Astrocyte of the spinal cord (primary cell): Measurements from ENCODE around the gene RRAD.
"Not testable (repeated sequence)": the region's sequence is repeated elsewhere in the genome, so short reads cannot be mapped to it uniquely, and the experiment has no call there.

Experiments
- DNase-seq: peaks from one replicate; pipeline ENCODE4 v3.0.0; 2011; ENCODE audit warnings: low read depth, low spot score
- H3K4me3 ChIP-seq: 2 replicates; pipeline ENCODE4 v1.5.1; 2011; ENCODE audit warnings: low read depth, mild to moderate bottlenecking, low read length, moderate library complexity
- in situ Hi-C: cut with HindIII; loops from 2 replicates; pipeline ENCODE4 v1.10.0; 2017; ENCODE audit warnings: low sequenced_read_pairs
- TF ChIP-seq, protein P1 (sequence below): IDR thresholded peaks from 2 replicates; pipeline ENCODE4 v1.5.1; 2012; ENCODE audit warnings: low read depth, mild to moderate bottlenecking, low read length, inconsistent platforms

RRAD gene

DNA sequence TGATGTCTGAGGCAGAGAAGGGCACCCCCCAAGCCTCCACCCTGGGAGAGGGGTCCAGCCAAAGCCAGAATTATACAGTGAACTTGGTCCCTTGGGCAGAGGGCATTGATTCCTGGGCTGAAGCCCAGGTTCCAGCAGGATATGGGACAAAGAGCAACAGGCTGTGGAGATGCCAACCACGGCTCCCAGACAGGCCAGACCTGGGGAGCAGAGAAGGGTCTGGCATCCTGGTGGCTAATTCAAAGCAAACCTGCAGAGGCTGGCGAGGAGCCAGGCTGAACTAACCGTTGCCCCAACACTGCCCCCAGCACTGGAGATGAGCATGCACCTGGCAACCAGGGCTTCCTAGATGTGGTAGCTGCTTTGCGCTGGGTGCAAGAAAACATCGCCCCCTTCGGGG lies 38.7 kb upstream of the RRAD start:
- in situ Hi-C loops, result no loop called here
- no peak for DNase-seq
- no peak overlapping the region for H3K4me3 ChIP-seq
- TF ChIP-seq, protein P1, sequence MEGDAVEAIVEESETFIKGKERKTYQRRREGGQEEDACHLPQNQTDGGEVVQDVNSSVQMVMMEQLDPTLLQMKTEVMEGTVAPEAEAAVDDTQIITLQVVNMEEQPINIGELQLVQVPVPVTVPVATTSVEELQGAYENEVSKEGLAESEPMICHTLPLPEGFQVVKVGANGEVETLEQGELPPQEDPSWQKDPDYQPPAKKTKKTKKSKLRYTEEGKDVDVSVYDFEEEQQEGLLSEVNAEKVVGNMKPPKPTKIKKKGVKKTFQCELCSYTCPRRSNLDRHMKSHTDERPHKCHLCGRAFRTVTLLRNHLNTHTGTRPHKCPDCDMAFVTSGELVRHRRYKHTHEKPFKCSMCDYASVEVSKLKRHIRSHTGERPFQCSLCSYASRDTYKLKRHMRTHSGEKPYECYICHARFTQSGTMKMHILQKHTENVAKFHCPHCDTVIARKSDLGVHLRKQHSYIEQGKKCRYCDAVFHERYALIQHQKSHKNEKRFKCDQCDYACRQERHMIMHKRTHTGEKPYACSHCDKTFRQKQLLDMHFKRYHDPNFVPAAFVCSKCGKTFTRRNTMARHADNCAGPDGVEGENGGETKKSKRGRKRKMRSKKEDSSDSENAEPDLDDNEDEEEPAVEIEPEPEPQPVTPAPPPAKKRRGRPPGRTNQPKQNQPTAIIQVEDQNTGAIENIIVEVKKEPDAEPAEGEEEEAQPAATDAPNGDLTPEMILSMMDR, result no peak

DNA sequence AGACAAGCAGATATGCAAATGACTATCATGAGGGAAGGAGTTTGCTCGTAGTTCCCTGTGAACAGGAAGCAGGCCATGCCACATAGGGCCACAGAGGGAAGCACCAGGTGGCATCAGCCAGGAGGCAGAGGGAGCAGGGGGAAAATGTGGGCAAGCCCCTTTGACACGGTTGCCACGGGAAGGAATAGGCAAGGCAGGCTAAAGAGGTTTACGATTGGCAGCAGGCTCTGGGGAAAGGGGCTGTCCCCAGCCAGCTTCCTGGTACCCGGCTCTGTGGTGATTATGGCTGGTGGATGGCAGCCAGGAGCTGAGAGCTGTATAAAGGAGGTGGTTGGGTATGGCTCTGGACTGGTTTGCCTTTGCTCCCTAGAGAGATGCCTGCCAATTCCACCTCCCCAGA lies 36.6 kb upstream of the RRAD start:
- in situ Hi-C loops, result no loop called here
- no peak for DNase-seq
- no peak overlapping the region for H3K4me3 ChIP-seq
- TF ChIP-seq, protein P1, result no peak

DNA sequence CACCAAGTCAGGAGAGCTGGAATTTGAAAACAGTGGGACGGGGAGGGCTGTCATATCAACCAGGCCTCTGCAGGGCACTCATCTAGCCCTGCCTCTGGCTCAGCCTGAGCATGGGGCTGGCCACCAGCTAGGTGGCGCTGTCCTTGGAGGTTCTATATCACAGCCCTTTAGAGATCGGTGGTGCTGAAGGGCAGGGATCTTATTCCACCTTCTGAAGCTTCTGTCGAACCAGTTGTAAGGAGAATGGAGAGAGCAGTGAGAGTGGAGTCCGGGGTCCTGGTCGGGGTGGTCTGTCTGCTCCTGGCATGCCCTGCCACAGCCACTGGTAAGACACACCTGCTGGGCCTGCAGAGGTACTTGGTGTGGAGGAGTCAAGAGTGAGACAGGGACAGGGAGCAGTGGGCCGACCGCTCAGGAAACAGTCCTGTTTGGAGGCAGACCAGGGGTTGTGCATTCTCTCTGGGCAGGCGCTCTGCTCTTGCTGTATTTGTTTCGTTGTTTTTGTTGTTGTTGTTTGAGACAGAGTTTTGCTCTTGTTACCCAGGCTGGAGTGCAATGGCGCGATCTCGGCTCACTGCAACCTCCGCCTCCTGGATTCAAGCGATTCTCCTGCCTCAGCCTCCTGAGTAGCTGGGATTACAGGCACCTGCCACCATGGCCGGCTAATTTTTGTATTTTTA lies 35.9 kb upstream of the RRAD start, which contains the start of gene CES3:
Gene CES3 (plus strand): TSS at position 202 of the 680 bp plus-strand sequence. CDS start 42 bp downstream, at position 244.
- no peak within 1 kb of the TSS for H3K4me3 ChIP-seq
- TF ChIP-seq, protein P1, result peak; percentile 89
- in situ Hi-C loops, result no loop called here
- peak; percentile 65 for DNase-seq

DNA sequence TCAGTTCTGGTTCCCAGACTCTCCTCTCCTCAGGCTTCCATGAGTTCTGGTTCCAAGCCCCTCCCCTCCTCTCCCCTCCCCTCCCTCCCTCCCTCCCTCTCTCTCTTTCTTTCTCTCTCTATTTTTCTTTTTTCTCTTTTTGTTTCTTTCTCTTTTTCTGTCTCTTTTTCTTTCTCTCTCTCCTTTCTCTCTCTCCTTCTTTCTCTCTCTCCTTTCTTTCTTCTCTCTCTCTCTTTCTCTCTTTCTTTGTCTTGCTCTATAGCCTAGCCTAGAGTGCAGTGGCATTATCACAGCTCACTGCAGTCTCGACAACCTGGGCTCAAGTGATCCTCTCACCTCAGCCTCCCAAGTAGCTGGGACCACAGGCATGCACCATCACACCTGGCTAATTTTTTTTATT lies 34.9 kb upstream of the RRAD start:
- H3K4me3 ChIP-seq, result no peak overlapping the region
- no peak for DNase-seq
- in situ Hi-C loops, result no loop called here
- TF ChIP-seq, protein P1, result no peak

DNA sequence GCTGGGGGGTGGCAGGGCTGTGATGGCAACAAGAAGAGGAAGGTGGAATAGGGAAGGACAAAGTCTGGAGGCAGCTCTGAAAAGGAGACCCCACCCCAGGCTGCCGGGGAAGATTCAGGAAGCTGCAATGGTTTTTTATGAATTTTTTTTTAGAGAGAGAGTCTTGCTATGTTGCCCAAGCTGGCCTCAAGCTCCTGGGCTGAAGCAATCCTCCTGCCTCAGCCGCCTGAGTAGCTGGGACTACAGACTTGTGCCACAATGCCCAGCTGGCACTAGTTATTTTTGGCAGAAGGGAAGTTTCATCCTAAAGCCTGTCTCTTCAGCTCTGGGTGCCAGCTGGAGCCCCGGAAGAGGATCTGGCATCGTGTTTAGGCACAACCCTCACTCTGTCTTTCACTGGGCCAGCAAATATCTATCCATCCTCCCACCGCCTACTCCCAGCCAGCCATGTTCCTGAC lies 34.4 kb upstream of the RRAD start:
- TF ChIP-seq, protein P1, result no peak
- H3K4me3 ChIP-seq, result no peak overlapping the region
- in situ Hi-C loops, result no loop called here
- DNase-seq, result no peak

DNA sequence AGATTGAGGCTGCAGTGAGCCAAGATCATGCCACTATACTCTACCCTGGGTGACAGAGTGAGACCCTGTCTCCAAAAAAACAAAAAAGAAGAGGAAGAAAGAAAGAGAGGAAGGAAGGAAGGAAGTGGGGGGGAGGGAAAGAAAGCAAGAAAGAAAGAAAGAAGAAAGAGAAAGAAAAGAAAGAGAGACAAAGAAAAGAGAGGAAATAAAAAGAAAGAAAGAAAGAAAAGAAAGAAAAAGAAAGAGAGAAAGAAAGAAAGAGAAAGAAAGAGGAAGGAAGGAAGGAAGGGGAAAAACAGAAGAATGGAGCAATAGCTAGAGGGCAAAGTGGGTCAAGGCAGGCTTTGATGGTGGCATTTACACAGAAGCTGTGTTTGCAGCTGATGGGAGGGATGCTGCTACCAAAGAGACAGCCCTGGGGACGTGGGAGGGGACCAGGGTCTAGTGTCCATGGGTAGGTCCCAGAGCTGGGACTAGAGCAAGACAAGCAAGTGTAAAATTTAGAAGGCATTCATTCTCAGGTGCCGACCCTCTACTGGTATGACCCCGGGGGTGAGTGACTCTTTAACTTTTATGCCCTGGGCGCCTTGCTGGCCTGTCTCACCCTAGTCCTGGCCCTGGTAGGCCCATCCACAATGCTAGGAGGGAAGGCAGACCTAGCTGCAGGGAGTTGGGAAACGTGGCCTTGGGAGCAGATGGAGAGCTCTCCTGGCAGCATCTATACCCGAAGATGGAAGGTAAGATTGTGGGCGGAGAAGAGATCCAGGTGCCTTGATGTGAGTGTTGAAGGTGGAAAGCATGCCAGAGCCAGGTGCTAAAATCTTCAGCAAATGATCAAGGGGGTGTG lies 33.7 kb upstream of the RRAD start:
- TF ChIP-seq, protein P1, result no peak
- in situ Hi-C loops, result no loop called here
- no peak for DNase-seq
- H3K4me3 ChIP-seq, result no peak overlapping the region

DNA sequence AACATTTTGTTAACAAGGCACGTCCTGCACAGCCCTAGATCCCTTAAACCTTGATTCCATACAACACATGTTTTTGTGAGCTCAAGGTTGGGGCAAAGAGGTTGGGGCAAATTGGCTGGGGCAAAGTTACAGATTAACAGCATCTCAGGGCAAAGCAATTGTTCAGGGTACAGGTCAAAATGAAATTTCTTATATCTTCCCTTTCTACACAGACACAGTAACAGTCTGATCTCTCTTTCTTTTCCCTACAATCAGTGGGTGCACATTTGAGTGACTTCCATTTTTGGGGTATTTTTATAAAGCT lies 30.8 kb upstream of the RRAD start:
- H3K4me3 ChIP-seq, DNase-seq, in situ Hi-C loops: not testable (repeated sequence)

DNA sequence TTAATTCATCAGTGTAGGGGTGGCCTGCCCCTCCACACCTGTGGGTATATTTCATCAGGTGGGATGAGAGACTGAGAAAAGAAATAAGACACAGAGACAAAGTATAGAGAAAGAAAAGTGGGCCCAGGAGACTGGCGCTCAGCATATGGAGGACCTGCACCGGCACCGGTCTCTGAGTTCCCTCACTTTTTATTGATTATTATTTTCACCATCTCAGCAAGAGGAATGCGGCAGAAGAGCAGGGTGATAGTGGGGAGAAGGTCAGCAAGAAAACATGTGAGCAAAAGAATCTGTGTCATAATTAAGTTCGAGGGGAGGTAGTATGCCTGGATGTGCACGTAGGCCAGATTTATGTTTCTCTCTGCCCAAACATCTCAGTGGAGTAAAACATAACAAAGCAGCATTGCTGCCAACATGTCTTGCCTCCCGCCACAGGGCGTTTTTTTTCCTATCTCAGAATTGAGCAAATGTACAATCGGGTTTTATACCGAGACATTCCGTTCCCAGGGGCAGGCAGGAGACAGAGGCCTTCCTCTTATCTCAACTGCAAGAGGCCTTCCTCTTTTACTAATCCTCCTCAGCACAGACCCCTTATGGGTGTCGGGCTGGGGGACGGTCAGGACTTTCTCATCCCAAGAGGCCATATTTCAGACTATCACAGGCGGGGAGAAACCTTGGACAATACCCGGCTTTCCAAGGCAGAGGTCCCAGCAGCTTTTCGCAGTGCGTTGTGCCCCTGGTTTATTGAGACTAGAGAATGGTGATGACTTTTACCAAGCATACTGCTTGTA lies 30.2 kb upstream of the RRAD start:
- in situ Hi-C loops, DNase-seq, H3K4me3 ChIP-seq: not testable (repeated sequence)
